ENCODE results near the gene CFAP61. TPM values are rescaled to one million over a fixed set of nuclear protein-coding genes. Genes with fewer than 3 reads are reported as not detected.

CFAP61 gene
- total RNA-seq, 1 experiment from 2014 or later: 0.28 TPM

GRCh38 chr20:20214757-20215275, 162.5 kb downstream of the CFAP61 start:
- ATAC-seq (no peak), DNase-seq (ENCODE audit: low read depth, low spot score) (no peak)
- Histone ChIP-seq H3K4me1 (ENCODE audit: control insufficient read depth, insufficient read depth, low read length) (no peaks in the 10 kb centered on the region), H3K27ac (ENCODE audit: low read length) (no peak overlapping the region), H3K4me3 (ENCODE audit: low read depth in 2 of 2, low read length in 2 of 2) (no peak overlapping the region), H3K9me3 (ENCODE audit: control insufficient read depth, insufficient read depth, low read depth, low read length) (no peaks in the 10 kb centered on the region), H3K36me3 (ENCODE audit: control insufficient read depth, insufficient read depth, low read length) (no peaks in the 10 kb centered on the region), H3K27me3 (ENCODE audit: control insufficient read depth, insufficient read depth, low read length) (peaks cover 2% of the 10 kb centered on the region; the same call in 1 of the 2 replicates)
- BruUV-seq (replicated peaks): no TSS peak
- ChIA-PET POLR2A (no interaction called here), CTCF (no interaction called here)
- intact Hi-C loops (cut with micrococcal nuclease; ENCODE audit: unreplicated experiment) (no loop called here), in situ Hi-C loops (cut with HindIII; ENCODE audit: low pct_unique_long_range_greater_than_20kb, low sequenced_read_pairs) (no loop called here)
- TF ChIP-seq REST (IDR thresholded peaks at IDR 0.05; ENCODE audit: insufficient read depth in 1 of 2, low read depth in 2 of 2, low read length in 1 of 2) (no peak), TCF7L2 (IDR thresholded peaks at IDR 0.05; ENCODE audit: low read depth, low read length) (no peak), CTCF (IDR thresholded peaks at IDR 0.05) (no peak), SIN3A (IDR thresholded peaks at IDR 0.05; ENCODE audit: borderline replicate concordance, insufficient read depth, low read depth, low read length) (no peak), POLR2AphosphoS5 (IDR thresholded peaks at IDR 0.05; ENCODE audit: low read depth, low read length) (no peak)

- no peaks in the 10 kb centered on the region for H3K9me3 ChIP-seq (ENCODE audit: control insufficient read depth, insufficient read depth, low read depth, low read length)
- CTCF ChIA-PET: no interaction called here
- no TSS peak for BruUV-seq (replicated peaks)
- POLR2A ChIA-PET: no interaction called here
- no peak for DNase-seq (ENCODE audit: low read depth, low spot score)
- no peaks in the 10 kb centered on the region for H3K4me1 ChIP-seq (ENCODE audit: control insufficient read depth, insufficient read depth, low read length)
- H3K4me3 ChIP-seq (ENCODE audit: low read depth in 2 of 2, low read length in 2 of 2): no peak overlapping the region
- H3K36me3 ChIP-seq (ENCODE audit: control insufficient read depth, insufficient read depth, low read length): no peaks in the 10 kb centered on the region
- peaks cover 4% of the 10 kb centered on the region; the same call in 1 of the 2 replicates for H3K27me3 ChIP-seq (ENCODE audit: control insufficient read depth, insufficient read depth, low read length)
- TF ChIP-seq SIN3A (IDR thresholded peaks at IDR 0.05; ENCODE audit: borderline replicate concordance, insufficient read depth, low read depth, low read length): no peak
- no peak for TF ChIP-seq POLR2AphosphoS5 (IDR thresholded peaks at IDR 0.05; ENCODE audit: low read depth, low read length)
- TF ChIP-seq TCF7L2 (IDR thresholded peaks at IDR 0.05; ENCODE audit: low read depth, low read length): no peak
- TF ChIP-seq REST (IDR thresholded peaks at IDR 0.05; ENCODE audit: insufficient read depth in 1 of 2, low read depth in 2 of 2, low read length in 1 of 2): no peak
- no peak for TF ChIP-seq CTCF (IDR thresholded peaks at IDR 0.05)
- H3K27ac ChIP-seq (ENCODE audit: low read length): no peak overlapping the region
- in situ Hi-C loops (cut with HindIII; ENCODE audit: low pct_unique_long_range_greater_than_20kb, low sequenced_read_pairs) (no loop called here), intact Hi-C loops (cut with micrococcal nuclease; ENCODE audit: unreplicated experiment) (no loop called here)
- no peak for ATAC-seq
Observed at GRCh38 chr20:20215976-20216727, 163.8 kb downstream of the CFAP61 start.
